Stimulated activated naive CD8-positive, alpha-beta T cell treated with anti-CD3 and anti-CD28 coated beads, Interleukin-15, Interleukin-2, amounts not matched to agents 100 U/mL and 50 U/mL, for 24 hours (primary cell): ENCODE measurements around the gene DYRK1B.

ENCODE experiments used
- ATAC-seq: fragments of 150-1000 bp; cut with Tn5 transposase; one replicate; pipeline ENCODE4 v1.10.0; 2021
- DNase-seq: peaks from one replicate; pipeline ENCODE4 v3.0.0; 2021

DYRK1B gene

DNA sequence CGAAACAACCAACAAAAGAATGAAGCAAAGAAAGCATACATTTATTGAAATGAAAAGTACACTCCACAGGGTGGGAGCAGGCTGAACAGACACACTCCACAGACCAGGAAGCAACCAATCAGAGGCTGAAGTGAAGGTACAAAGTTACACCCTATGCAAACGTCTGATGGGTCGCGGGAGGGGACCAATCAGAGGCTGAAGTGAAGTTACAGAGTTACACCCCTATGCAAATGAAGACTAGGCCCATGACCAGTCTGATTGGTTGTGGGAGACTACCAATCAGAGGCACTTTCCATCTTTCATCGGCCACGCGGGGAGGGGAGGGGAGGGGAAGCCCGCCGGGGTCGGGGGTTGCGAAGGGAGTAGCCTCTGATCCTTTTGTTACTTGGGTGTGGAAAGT lies 24.6 kb upstream of the DYRK1B start:
- no peak for DNase-seq
- no peak for ATAC-seq

DNA sequence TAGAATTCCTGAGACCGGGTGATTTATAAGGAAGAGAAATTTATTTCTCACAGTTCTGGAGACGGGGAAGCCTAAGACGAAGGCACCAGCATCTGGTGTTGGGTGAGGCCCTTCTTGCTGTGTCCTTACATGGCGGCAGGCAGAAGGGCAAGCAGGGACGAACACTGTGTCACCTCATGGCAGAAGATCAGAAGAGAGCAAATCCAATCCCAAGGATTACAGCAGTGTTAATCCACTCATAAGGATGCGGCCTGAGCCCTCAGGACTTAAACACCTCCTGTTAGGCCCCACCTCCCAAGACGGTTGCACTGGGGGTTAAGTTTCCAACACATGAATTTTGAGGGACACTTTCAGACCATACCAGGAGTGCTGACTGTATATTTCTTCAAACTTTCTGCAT lies 18.9 kb upstream of the DYRK1B start:
- no peak for DNase-seq
- ATAC-seq: no peak

DNA sequence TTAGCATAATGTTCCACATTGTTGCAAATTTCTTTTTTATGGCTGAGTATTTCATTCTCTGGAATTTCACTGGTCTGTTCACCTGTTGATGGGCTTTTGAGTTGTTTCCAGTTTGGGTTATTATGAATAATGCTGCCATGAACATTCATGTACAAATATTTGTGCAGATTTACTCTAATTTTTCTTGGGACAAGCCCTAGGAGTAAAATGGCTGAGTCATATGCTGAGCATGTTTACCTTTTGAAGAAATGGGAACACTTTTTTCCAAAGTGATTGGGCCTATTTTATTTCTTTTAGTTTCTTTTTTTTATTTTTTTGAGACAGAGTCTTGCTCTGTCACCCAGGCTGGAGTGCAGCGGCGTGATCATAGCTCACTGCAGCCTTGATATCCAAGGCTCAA lies 16.9 kb upstream of the DYRK1B start:
- ATAC-seq (no peak), DNase-seq (no peak)

DNA sequence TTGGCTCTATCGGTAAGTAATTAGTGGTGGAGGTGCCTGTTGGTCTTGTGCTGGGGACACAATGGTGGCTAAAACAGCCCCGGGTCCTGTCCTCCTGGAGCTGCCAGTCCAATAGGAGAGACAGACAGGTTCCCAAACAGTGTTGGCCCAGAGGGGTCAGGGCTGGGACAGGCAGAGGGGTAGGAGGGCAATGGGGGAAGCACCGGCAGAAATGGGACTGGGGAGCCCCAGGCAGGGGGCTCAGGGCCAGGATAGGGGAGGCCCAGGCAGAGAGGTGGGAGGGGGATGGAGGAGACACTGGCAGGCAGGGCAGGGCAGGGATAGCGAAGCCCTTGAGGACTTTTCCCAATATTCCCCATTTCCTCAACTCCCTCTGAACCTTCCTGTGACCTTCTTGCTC lies 14.4 kb upstream of the DYRK1B start:
- no peak for DNase-seq
- ATAC-seq: no peak

DNA sequence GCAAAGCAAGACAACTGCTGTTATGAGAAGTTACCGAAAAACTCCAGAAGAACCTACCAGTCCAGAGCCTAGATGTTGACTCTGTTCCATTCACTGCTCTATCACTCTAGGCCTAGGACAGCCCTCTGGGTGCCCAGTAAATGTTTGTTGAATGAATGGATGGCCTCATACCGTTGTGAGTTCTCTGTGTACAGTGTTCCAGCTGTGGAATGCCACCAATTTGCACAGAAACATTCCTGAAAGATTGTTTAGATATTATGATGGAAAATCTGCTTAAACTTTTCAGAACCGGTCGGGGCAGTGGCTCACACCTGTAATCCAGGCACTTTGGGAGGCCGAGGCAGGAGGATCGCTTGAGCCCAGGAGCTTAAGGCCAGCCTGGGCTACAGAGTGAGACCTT lies 13.6 kb upstream of the DYRK1B start:
- no peak for DNase-seq

DNA sequence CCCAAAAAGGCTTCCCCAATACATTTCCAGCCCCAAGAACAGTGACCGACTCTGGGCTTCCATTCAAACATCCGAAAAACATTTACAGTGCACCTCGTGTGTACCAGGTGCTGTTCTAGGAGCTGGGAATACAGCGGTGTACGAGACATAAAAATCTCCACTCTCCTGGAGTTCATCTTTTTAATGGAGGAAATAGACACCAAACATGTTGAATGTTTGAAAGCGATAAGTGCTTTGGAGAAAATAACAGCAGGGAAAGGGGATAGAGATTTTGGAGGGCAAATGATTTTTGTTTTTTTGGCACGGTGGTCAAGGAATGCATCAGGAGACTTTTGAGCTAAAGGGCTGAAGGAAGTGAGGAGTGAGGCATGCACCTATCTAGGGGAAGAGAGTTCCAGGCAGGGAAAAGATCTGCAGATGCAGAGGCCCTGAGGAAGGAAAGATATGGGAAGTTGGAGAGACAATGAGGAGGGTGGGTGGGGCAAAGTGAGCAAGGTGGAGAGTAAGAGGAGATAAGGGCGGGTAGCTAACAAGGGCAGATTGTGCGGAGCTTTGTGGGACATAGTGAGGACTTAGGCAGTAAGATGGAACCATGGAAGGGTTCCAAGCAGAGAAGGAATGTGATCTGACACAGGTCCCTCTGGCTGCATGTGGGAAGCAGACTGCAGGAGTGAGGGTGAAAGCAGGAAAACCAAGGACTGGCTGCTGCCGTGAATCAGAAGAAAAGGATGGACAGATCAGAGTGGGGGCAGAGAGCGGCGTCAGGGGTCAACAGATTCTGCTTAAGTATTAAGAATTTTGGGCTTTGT lies 12.9 kb upstream of the DYRK1B start:
- no peak for ATAC-seq

More for the DNA sequence above, 13.6 kb upstream of the DYRK1B start:
- ATAC-seq: no peak

DNA sequence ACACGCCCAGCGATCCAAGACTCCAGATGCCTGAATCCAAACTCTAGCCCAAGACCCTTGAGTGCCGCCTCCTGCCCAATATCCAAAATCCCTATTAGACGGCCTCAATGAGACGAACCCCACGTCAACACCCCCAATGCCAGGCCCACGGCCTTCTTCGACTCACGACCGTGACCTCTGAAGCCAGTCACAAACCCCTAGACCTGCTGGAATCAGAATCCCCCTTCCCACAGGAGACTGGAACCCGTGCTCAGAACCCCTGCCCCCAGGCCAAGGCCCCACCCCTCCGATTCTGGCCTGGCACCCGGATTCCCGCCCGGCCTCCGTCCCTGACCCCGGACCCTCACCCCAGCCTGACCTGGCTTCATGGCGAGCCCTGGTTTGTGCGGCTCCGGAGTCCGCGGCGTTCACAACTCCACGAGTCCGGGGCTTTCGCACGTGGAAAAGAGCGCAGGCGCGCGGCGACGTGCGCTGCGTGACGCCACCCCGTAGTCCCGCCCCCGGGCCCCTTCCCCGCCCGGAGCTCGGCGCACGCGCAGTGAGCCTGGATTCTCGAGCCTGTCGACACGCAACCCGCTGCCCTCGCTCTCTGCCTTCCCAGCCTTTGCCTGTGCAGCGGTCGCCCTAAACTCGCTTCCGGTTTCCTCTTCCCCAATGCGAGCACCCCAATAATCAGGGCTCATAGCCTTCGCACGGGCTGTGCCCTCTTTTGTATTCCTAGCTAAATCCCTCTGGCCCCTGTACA lies 12.1 kb upstream of the DYRK1B start, which contains the start of gene FBL:
TSS of gene FBL (minus strand) at position 447 of the 745 bp plus-strand sequence. CDS start at position 368, 79 bp downstream.
- peak; percentile 94 for ATAC-seq

More for the DNA sequence above, 12.9 kb upstream of the DYRK1B start:
- no peak for DNase-seq

DNA sequence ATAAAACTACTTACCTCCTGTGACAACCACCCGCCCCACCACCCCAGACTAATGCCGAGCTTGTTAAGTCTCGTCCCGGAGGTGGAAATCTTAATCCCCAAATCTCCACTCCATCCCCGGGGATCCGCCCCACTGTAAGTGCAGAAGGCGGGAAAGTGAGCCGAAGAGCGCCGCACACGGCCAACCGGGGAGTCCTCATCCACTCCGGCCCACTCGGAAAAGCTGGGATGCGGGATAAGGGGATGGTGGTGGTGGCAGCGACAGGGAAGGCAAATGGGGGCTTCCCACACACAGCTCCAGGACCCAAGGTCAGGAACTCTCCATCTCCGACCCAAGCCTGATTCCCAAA lies 11.6 kb upstream of the DYRK1B start:
- peak; percentile 32 for DNase-seq
- no peak for ATAC-seq

More for the DNA sequence above, 12.1 kb upstream of the DYRK1B start, which contains the start of gene FBL:
- peak; percentile 99 for DNase-seq

DNA sequence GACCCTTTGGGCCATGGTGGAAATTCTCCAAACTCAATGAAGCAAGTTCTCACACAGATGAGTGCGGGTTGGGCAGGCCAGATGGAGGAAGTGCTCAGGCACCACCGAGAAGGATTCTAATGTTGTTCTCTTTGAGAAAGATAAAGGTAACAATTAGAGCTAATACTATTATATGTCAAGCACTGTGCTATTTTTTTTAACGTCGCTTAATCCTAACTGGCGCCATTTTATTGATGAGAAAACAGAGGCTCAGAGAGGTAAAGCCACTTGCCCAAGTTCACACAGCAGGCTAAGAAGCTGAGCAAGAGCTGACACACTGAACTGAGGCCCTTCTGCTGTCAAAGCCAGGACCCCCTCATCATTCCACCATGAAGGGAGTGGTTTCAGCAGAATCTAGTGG lies 11.2 kb upstream of the DYRK1B start:
- ATAC-seq (no peak), DNase-seq (no peak)

DNA sequence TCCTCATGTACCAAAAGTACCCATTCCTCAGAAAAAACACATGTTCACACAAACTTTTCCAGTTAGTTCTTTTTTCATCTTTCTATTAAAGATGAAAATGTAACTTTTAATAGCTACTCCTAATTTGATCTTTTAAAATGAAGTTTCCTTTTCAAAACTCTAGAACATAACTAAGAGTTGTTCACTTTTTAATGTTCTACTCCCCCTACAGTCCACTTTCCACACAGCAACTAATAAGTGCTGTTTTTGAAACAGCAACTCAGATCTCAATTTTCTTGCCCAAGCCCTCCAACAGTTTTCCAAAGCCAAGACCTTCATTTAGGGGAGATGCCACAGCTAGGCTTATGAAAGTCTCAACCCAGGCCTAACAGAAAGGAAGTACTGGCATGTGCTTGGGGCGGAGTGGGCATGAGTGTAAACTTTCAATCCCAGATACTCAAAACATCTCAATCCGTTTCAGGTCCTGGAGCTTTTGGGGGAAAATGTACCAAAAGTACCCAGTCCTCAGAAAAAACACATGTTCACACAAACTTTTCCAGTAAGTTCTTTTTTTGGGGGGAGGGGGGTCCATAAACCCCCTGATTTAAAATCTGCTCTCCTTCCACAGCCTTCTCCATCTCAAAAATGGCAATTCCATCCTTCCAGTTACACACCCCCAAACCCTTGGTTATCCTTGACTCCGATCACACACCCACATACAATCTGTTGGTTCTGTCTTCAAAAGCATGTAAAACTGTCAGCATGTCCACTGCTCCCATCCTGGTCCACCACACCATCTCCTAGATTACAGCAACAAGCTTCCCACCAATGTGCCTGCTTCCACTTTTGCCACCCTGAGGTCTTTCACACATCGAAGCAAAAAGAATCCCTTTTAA lies 10.2 kb upstream of the DYRK1B start:
- no peak for ATAC-seq
- no peak for DNase-seq

DNA sequence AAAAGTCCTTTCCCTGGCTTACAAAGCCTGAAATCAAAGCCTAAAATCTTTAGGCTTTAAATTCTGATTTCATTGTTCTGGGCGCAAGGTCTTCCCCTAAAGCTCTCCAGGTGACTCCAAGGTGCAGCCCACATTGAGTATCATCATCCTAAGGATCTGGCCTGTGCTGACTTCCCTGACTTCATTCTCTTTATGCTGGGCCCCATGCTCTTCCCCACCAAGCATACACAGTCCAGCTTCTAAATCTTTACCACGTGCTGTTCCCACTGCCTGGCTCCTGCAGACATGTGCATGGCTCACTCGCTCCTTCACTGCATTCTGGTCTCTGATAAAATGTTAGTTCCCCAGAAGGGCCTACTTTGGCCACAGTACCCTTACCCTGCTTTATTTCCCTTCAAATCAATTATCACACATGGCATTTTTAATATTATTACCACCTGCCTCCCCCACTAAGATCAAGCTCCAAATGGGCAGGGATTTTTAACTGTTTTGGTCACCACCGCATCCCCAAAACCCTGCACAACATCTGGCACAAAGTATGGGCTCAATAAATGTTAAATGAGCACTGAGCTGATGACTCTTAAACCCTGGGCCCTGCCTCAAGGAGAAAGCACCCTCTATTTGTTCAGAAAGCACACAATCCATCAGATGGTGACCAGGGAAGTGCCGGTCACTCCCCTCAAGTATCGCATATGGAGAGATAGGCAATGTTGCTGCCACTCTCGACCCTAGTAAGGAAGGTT lies 8.9 kb upstream of the DYRK1B start:
- ATAC-seq: no peak

DNA sequence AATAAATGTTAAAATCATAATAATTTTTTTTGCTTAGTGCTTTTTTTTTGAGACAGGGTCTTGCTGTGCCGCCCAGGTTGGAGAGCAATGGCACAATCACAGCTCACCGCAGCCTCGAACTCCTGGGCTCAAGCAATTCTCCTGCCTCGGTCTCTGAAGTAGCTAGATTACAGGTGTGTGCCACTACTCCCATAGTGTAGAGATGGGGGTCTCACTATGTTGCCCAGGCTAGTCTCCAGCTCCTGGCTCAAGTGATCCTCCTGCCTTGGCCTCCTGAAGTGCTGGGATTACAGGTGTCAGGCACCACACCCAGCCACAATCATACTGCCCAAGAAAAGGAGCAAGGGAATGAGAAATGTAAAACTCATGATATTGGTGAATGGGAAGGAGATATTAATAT lies 7.1 kb upstream of the DYRK1B start:
- DNase-seq (no peak), ATAC-seq (no peak)

More for the DNA sequence above, 8.9 kb upstream of the DYRK1B start:
- DNase-seq: no peak

DNA sequence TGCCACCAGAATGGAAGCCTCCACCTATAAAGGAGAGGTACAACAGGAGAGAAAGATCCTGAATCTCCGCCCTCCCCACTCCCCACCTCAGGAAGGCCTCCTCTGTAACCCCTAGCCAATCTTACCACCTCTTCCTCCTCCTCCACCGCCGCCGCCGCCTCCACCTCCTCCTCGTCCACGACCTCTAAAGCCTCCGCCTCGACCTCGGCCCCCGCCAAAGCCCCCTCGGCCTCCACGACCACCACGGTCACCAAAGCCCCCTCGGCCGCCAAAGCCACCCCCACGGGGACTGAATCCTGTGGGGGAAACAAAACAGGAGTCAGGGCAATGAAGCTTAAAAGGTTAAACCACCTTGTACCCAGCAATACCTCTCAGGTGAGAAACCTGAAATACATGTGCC lies 6.5 kb upstream of the DYRK1B start:
- ATAC-seq (no peak), DNase-seq (no peak)

DNA sequence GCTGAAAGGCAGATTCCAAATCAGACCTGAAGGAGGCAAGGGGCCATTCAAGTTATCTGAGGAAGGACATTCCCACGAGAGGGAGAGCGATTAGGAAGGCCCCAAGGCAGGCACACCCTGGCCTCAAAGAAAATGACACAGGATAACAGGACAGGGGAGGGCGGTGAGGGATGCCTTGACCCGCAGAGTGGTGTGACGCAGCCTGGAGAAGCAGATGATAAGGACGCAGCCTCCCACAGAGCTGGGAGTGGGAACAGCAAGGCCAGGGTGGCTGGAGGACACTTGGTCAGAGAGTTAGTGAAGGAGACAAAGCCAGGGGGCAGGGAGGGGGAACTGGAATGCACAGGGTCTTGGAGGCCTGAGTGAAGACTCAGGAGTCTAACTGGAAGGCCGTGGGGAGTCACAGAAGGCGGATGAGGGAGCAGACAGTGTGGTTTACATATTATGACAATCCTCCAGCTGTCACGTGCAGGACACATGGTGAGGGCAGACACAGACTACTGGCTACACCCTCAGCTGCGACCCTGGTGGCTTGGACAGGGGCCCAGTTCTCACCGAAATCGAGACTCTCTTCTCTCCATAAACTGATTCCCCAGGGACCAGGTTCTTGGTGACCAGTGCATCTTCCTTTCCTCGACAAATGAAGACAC lies 5.8 kb upstream of the DYRK1B start:
- no peak for ATAC-seq
- DNase-seq: no peak

DNA sequence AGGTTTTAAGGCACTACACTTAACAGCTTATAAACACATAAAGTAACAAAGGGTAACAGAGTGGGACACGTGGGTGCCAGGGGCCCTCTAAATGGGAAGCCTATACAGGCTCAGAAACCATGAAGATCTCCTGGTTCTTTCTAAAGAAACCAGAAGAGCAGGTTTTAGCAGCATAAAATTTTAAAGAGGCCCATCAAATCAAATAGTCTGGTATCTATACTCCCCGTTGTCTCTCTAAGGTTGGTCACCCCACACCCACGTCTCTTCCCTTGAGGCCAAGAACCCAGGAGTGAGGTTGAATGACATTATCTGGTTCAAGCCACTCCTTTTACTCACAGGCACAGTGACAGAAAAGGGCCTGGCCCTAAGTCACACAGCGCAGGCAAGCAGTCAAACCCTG lies 4.6 kb upstream of the DYRK1B start:
- ATAC-seq (no peak), DNase-seq (no peak)

DNA sequence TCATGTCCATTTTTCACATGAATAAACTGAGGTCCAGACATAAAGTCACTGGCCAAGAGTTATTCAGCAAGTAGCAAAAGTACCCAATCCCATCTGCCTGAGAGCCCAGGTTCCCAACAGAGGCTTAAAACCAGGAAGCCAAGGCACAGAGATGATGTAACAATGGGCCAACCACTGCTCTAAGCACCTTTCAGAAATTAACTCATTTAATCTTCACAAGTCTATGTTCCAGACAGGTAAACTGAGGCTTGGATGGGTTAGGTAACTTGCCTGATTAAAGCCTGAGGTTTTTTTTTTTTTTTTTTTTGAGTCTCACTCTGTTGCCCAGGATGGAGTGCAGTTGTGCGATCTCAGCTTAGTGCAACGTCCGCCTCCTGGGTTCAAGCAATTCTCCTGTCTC lies 4.0 kb upstream of the DYRK1B start:
- ATAC-seq: no peak
- DNase-seq: no peak

DNA sequence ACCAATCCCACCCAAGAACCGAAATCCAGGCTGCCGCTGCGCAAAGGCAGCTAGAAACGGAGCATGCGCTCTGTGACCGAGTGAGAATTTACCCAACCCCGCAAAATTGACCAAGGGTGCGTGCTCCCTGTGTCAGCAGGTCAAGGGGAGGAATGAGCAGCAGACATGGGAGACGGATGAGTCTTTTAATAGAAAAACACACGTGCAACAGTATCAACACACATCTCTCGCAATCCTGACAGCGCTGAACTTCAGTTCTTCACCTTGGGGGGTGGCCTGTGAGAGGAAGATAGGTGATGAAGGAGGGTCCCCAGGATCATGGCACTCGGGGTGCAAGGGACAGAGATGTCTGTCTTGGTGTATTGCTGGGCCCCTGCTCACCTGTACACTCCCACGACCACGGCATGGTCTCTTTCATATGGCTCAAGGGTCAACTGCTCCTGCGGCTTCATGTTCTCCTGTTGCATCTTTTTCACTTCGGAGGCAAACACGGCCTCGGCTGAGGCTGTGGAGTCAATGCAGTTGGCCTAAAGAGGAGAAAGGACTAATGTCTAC lies 402 bp upstream of the DYRK1B start:
- DNase-seq (no peak), ATAC-seq (no peak)

DNA sequence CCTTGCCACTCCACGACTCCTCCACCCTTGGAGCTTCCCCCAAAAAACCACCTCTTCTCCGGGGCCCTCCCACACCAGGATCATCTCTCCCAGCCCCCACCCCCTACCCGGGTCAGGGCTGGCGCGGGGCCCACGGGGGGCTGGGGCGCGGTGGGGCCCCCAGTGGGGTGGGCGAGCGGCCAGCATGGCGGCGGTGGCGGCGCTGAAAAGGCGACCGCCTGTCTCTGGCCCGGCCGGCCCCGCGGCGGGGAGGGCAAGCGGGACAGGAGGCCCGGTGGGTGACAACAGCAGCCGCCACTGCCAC lies 850 bp downstream of the DYRK1B start:
- DNase-seq (no peak), ATAC-seq (no peak)

DNA sequence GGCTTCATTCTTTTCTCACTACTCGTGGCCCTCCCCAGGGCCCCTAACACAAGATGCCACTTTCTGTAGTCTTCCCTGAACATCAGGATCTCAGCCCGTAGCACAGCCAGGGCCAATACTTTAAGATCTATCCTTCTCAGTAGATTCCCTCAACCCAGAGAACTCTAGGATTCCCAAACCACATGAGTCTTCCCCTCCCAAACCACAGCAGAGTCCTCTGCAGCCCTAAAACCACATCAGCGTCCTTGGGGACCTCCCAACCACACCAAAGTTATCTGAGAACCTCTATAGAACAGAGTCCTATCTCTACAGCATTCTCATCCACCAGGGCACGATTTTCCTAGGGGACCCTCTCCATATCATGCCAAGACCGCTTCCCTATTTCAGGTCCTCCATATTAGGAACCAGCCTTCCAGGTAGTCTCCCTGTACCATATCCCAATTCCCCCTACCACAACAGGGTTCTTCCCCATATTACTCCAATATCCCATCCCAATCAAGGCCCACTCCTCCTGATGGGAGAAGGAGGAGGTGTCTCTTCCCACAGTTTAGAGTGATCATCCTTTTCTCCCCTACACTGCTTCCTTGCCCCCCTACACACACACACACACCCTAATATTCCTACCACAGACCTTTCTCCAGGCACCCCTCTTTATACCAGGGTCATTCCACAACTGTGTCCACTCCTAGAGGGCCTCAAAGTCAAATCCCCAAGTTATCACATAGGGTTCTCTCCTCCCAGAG lies 1.4 kb downstream of the DYRK1B start:
- ATAC-seq: no peak

DNA sequence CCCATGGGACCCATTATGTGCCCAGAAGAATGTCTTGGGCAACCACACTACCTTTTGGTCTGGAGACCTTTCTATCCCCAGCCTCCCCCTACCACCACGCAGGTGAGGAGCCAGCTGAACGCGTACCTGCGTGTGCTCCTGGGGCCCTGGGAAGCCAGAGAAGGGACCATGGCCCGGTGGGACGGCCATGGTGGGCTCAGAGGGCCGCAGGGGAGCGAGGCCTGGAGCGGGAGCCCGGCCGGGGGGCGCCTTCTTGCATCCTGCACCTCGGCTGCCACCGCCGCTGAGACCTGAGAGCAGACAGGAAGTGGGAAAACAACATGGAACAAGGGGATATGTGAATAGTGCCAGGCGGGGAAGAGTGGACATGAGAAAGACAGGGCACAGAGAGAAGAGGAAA lies 2.3 kb downstream of the DYRK1B start:
- ATAC-seq (no peak), DNase-seq (no peak)

More for the DNA sequence above, 1.4 kb downstream of the DYRK1B start:
- no peak for DNase-seq
